Kidney capillary endothelial cell (primary cell): ENCODE data around the gene RAB44.

Source experiments
- DNase-seq: peaks from one replicate; pipeline ENCODE4 v3.0.0-alpha.2; 2018; ENCODE audit warnings: low spot score

The RAB44 gene

GRCh38 chr6:36753671-36754405, 56.2 kb downstream of the RAB44 start:
- no peak for DNase-seq

- no peak for DNase-seq
Measured at GRCh38 chr6:36754582-36755434, 57.2 kb downstream of the RAB44 start.

DNA sequence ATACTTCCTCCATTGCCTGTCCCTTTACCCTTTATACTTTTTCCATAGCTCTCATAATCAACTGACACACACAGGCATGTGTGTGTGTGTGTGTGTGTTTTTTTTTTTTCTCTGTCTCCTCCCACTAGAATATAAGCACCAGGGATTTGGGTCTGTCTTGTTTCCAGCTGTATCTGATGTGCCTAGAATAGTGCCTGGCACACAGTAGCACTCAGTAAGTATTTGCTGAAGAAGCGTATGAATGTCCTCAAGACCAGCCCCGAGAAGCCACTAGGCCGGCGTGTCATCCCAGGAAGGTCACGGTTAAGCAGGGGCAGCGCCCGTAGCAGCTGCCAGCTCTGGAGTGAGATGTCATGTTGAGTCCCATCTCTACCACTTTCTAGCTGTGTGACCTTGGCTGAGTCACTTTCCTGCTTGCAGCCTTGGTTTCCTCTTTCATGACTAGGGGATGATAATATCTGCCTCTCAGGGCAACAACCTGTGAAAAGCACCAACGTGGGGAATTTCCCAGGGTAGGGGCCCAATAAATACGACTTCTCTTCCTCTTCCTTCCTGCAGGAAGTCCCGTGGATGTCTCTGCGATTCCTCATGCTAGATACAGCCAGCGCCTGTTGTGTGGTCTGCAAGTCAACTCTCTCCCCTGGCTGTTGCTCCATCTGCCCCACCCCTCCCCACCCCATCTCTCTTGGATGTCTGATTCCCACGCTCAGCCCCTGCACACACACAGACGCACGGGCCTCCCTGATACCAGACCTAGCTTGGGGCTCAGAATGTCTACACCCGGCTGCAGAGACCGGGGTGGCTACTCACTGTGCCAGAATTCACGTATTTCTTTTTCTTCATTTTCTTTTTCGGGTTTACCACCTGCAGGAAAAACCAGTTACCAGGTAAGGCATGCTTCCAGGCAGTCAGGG, 58.1 kb downstream of the RAB44 start:
- DNase-seq, result peak; percentile 95

GRCh38 chr6:36756786-36757185, 59.2 kb downstream of the RAB44 start:
- DNase-seq, result no peak

DNA sequence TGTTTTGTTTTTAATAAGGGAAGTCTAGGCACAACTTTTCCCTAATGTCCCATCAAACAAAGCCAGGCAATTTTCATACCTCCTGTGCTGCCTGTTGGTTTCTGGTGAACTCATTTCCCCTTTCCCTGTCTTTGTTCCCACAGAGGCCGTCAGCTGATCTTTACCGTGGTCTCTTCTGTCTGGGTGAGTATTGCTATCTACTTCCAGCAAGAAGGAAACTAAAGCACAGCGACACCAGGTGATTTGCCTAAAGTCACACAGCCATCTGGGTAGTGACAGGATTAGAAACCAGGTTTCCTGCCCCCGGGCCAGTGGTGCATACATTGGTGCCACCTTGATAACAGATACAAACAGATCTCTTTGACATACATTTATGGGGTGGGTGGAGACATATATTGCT, 59.6 kb downstream of the RAB44 start:
- peak; percentile 62 for DNase-seq

DNA sequence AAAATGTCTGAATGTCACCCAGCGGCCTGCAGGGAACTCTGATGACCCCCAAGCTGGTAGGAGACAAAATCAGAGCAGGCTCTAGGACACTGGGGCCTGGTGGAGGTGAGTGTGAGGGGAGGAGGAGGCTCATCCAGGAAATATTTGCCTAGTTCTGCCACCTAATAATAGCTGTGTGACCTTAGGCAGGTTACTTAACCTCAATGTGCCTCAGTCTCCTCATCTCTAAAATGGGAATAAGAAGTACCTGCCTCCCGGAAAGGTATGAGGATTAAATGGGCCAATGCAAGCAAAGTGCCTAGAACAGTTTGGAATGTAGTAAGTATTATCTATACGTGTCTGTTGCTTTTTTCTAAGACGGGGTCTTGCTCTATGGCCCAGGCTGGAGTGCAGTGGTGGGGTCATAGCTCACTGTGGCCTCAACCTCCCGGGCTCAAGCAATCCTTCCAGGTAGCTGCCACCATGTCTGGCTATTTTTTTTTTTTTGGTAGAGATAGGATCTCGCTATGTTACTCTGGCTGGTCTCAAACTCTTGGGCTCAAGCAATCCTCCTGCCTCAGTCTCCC, 60.4 kb downstream of the RAB44 start:
- DNase-seq, result no peak

GRCh38 chr6:36758516-36759147, 61.0 kb downstream of the RAB44 start:
- no peak for DNase-seq

DNA sequence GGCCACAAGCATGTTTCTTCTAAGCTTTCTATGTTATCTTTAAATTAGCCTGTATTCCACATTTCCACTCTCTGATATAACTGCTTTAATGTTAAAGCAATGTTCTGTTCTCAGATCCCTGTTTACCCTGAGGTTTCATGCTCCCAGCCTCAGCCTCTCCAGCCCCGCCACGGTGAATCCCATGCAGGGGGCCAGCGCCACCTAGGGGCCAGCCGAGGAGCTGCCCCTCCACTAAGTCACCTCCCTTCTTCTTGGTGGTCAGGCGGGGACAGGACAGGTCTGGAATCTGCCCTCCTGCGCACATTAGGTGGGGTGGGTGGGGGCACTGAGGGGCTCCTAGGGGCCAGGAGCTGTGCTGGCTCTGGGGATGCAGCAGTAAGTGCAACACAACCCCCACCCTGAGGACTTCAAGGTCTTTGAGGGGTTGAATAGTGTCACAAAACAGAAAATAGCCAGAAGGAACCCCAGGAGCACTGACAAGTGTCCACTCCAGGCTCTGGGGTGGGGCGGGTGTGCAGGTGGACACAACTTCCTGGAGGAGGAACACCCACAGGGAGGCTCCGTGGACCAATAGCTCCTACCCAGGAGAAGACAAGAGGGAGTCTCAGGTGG, 61.6 kb downstream of the RAB44 start:
- DNase-seq, result peak; percentile 79

GRCh38 chr6:36760685-36761435, 63.2 kb downstream of the RAB44 start:
- no peak for DNase-seq

GRCh38 chr6:36762123-36762522, 64.5 kb downstream of the RAB44 start:
- DNase-seq, result no peak

DNA sequence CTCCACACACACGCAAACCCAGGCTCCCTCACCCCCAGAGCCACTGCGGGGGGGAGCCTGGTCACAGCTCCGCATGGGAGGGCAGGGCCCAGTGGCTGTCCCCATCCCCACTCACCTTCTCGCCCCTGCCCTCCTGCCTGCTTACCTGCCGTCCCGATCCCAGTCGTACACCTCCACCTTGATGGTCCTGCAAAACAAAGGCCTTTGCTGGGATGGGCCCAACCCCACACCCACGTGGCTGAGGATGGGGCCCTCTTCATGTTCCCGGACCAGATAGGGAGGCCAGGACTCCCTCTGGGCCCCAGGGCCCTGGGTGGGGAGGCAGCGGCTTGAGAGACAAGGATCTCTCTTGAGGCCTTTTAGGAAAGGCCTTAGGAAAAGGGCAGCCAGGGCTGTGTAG, 67.6 kb downstream of the RAB44 start:
- DNase-seq, result no peak

DNA sequence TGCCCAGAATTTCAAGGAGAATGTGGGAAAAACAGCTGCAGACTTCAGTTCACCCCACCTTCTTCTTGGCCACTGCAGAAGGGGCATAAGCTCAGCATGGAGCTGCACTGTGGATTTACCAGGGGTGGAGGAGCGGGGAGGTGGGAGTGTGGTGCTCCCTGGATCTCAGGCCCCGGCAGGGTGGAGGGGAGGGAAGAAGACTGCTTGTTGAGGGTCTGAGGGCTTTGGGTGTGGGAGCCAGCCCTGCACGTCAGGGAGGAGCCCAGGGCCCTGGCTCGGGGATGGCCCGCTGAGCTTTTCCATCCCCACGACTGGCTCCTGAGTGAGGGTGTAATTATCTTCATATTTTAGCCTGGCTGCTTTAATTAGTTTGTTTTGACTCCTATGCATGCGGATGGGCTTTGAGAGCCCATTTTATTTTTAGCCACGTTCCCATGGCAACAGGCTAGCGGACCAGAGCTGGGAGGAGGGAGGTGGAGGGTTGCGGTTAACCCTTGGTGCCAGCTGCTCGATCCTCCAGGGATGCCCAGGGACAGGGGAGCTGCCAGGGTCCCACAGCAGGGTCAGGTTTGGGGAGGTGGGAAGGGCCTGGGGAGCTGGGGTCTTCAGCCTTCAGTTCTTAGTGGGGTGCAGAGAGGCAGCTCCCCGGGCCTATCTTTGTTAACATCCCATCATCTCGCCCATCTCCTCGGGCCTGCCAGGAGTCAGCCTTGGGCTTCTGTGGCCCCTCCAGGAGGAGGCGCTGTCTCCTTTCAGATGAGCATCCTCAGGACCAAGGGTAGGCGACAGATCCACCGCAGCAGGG, 68.2 kb downstream of the RAB44 start:
- peak; percentile 76 for DNase-seq

- DNase-seq, result no peak
Measured at GRCh38 chr6:36766399-36766945, 68.8 kb downstream of the RAB44 start.

- DNase-seq, result no peak
Measured at GRCh38 chr6:36769183-36769675, 71.6 kb downstream of the RAB44 start.

GRCh38 chr6:36769676-36770499, 72.3 kb downstream of the RAB44 start:
- peak; percentile 83 for DNase-seq

DNA sequence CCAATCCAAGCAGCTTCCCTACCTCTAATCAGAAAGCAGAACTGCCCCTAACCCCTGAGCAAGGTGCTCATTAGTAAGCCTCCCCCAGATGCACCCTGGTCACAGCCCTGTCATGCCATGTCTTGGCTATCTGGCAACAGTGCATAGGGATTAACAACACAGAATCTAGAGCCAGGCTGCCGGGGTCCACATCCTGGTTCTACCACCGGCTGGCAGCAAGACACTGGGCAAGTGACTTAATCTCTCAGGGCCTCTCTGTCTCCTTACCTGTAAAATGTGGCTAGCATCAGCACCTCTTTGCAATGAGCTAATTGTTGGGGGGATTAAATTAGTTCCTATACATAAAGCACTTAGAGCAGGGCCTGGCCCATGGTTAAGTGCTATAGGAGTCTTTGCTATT, 73.5 kb downstream of the RAB44 start:
- DNase-seq, result no peak

- no peak for DNase-seq
Measured at GRCh38 chr6:36772397-36772796, 74.8 kb downstream of the RAB44 start.

DNA sequence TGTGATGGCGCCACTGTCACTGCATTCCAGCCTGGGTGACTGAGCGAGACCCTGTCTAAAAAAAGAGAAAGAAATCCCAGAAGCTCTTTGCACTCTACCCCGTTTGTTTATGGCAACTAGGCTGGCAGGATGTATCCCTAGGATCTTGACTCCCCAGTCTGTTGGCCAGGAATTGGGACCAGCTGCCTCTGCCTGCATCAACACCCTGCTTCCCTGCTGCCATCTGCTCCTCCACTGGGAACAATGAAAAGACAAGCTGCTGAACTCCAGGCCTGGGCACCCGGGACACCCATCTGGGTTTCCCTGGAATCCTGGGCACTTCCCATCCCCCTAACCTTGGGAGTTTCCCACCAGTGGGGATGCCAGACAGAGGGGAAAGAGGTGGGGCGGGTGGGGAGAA, 76.7 kb downstream of the RAB44 start:
- no peak for DNase-seq
